D341Med (cell line): ENCODE measurements around the gene DNAJC18.
"Not testable (repeated sequence)": the region's sequence is repeated elsewhere in the genome, so short reads cannot be mapped to it uniquely, and the experiment has no call there.

ENCODE experiments used
- DNase-seq: peaks from one replicate; pipeline ENCODE4 v3.0.0; 2012; ENCODE audit warnings: low spot score

The DNAJC18 gene

GRCh38 chr5:139439013-139439903 is at the start of gene DNAJC18:
DNAJC18 (minus strand) TSS chr5:139439525; CDS start chr5:139439445, 80 bp downstream.
- DNase-seq: peak; percentile 95

DNA sequence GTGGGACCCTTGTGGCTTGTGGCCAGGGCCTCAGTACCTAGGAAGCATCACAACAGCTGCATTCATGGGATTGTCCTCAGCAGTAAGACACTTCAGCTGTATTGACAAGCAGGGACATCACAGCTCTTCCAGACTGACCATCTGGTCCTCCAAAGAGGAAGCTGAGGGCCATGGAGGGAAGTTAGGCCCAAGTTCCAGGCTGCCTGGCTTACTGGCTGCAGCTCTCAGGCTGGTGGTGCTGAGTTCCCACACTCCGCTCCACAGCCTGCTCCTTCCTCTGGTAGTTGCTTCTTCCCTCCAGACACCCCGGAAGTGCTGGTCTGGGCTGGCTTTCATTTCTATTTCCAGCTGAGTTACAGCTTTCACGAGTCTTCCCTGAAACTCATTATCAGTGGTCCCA is 48.9 kb upstream of the DNAJC18 start:
- DNase-seq: peak; percentile 12

DNA sequence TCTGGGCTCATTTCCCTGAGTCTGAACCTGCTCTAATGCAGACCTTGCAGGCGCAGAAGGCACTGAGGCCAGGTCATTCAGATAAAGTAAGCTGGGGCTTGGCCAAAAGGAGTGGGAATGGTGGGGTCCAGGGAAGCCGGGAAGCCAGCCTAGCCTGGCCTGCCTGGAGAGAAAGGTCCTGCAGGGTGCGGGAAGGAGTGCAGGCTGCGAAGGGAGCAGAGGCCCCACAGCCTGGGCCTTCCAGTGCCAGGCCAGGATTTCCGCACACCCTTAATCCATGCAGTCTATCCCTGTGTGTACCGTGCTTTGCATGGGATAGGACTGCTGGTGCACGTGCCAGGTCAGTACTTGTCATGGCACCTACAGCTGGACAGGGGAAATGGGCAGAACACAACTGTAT is 46.9 kb upstream of the DNAJC18 start:
- peak; percentile 42 for DNase-seq

DNA sequence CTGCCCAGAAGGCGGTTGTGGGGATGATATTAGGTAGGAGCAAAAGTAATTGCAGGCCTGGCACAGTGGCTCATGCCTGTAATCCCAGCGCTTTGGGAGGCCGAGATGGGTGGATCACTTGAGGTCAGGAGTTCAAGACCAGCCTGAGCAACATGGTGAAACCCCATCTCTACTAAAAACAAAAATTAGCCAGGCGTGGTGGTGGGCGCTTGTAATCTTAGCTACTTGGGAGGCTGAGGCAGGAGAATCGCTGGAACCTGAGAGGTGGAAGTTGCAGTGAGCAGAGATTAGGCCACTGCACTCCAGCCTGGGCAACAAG is 43.5 kb upstream of the DNAJC18 start:
- DNase-seq: not testable (repeated sequence)

DNA sequence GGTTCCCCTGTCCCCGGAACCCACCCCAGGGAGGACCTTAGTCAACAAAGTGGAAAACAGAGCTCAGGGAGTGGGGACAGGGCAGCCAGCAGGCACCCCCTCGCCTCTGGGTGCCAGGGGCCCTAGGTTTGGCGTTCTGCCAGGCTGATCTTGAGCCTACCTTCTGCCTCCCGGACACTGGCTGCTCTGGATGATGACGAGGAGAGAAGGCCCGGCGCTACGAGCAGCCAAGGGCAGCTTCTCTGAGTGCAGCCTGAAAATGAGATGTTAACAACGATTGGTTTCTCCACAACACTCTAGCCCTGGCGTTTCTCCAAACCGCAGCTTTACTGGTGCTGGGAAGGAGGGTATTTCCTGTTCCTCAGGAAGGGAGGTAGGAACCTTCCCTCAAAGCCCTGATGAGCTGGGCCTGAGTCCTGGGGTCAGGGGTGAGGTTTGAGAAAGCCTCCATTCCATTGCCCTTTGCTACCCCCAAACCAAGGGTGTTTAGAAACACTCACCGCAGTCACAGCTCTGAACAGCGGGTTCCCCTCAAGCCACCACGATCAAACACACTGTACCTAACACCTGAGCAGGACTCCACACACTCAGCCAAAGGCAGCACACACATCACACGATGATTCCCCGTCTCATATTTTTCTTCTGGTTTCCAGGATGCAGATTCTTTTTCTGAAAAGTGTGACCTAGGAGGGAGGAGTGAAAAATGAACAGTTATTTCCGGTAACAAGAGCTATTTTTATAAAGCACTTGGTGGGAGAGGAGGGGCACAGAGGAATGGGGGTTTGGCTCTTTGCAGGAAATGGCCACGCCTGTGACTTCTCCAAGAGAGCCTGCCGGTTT is 42.9 kb upstream of the DNAJC18 start, which contains the start of gene STING1:
STING1 (minus strand) TSS at position 709 of the 840 bp plus-strand sequence. CDS start 1,054 bp downstream, outside the sequence.
- DNase-seq: peak; percentile 20

DNA sequence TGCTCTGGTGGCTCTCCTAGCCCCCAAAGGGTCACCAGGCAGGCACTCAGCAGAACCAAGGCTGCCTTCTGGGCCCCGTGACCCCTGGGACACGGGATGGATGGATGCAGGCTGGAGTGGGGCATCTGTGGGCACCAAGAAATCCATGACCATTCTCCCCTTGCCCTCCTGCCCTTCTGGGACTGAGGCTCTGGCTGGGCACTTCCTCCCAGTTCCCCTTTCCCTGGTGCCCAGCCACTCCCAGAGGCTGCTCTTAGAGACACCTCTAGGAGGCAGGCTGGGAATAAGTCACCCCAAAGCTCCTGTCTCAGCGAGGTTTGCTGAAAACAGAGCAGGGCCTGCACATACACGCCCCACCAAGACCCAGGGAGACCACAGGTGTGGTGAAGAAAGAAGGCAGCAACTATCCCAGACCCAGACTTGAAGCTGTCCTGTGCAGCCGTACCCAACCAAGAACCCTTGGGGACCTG is 42.3 kb upstream of the DNAJC18 start:
- DNase-seq: peak; percentile 9

GRCh38 chr5:139481122-139481533 is 41.8 kb upstream of the DNAJC18 start:
- DNase-seq: peak; percentile 8

DNA sequence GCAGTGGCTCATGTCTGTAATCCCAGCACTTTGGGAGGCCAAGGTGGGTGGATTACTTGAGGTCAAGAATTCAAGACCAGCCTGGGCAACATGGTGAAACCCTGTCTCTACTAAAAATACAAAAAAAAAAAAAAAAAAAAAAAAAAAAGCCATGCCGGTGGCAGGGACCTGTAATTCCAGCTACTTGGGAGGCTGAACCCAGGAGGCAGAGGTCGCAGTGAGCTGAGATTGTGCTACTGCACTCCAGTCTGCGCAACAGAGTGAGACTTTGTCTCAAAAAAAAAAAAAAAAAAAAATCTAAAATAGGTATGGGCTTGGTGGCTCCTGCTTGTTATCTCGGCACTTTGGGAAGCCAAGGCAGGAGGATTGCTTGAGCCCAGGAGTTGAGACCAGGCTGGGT is 40.4 kb upstream of the DNAJC18 start:
- DNase-seq: not testable (repeated sequence)

GRCh38 chr5:139478657-139479423 is 39.5 kb upstream of the DNAJC18 start:
- not testable (repeated sequence) for DNase-seq

- DNase-seq: no peak
These were observed 36.7 kb upstream of the DNAJC18 start for GRCh38 chr5:139475865-139476617.

DNA sequence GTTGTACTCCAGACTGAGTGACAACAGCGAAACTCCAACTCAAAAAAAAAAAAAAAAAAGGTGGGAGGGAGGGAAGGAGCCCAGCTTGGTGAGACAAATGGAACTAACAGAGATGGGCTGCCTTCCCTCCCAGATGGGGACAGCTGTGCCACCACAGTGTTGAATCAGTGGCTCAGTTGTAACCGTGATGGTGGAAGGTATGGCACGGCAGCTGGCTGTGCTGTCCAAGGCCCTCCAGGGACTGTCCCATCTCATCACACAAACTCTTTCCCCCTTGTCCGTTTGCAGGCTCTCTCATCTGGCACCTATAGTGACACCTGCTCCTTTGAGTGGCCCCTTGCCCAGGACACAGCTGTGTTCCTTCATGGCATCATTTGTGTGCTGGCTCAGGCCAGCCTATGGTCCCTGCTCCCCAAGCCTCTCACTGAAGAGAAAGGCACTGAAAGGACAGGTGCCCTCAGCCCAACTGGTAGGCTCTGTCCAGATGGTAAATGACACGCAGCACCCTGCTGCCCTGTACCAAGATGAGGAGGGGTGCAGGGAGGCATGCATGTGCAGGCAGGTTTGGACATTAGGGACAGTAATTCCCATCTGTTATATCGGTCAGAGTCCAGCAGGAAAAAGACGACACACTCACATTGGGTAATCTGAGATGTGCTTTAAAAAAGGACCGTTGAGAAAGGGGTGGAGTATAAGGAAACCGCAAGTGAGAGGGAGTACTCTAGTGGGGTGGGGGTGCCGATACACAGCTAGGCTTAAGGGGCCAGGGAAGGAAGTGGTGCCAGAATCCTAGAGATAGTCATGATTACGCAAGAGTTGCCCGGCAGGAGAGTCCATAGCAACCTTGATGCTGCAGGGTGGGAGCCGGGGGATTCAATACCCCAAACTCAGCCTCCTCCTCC is 35.8 kb upstream of the DNAJC18 start:
- no peak for DNase-seq

- DNase-seq: peak; percentile 18
These were observed 34.2 kb upstream of the DNAJC18 start for GRCh38 chr5:139473565-139473964.

- no peak for DNase-seq
These were observed 33.8 kb upstream of the DNAJC18 start for GRCh38 chr5:139473105-139473504.

- DNase-seq: no peak
These were observed 33.2 kb upstream of the DNAJC18 start for GRCh38 chr5:139472386-139473030.

- DNase-seq: peak; percentile 11
These were observed 31.5 kb upstream of the DNAJC18 start, which contains the start of gene SMIM33 for GRCh38 chr5:139470821-139471300. SMIM33 (plus strand) TSS chr5:139471004; CDS start chr5:139471122, 118 bp downstream.

DNA sequence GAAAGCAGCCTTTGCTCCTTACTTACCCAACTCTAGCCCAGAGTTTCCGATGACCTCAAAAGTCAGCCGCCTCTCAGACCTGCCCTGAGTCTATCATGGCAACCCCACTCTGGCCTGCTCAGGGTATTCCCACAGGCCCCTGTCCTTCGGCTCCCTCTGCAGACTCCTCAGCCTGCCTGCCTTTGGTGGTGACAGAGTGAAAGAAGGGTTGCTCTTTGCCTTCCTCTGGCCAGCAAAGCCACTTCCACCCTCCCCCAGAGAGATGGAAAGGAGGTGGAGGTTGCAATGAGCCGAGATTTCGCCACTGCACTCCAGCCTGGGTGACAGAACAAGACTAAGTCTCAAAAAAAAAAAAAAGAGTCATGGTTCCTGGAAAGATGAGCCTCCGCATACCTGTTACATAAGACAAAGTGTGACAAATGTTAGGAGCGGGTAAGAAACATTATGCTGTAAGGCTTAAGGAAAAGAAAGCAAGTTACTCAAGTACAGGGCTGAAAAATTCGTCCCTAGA is 29.2 kb upstream of the DNAJC18 start:
- DNase-seq: no peak

GRCh38 chr5:139462586-139463276 is 23.4 kb upstream of the DNAJC18 start, which contains the start of gene ECSCR:
ECSCR (minus strand) TSS chr5:139462743; CDS start chr5:139462670, 73 bp downstream.
- DNase-seq: peak; percentile 22

DNA sequence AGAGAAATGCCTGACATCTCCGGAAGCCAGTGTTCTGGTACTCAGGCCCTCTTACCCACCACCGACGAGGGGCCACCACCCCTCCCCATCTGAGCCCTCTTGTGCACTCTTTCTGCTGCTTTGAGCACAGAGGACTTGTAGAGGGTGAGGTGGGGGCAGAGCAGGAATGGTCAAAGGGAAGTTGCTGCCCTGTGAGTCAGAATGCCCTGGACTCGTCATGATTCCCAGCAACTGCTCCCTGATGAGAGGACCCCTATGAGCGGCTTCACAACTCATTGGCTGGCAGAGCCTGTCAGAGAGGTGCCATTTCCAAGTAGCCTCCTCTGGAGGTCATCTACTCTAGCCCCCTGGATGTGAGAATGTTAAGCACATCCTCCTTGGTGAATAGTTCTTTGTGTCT is 22.4 kb upstream of the DNAJC18 start:
- no peak for DNase-seq
